GM19328 (cell line): ENCODE results near the gene MAB21L4.

Source experiments
- ATAC-seq: cut with Tn5 transposase; IDR thresholded peaks from one replicate; pipeline ENCODE4 v1.9.1; 2021; ENCODE audit warnings: mild to moderate bottlenecking, moderate library complexity; ENCODE audit not compliant: unreplicated experiment

Gene MAB21L4

GRCh38 chr2:240884745-240885144 is 11.2 kb downstream of the MAB21L4 start:
- no peak for ATAC-seq

GRCh38 chr2:240884221-240884620 is 11.7 kb downstream of the MAB21L4 start:
- ATAC-seq = no peak

GRCh38 chr2:240881913-240882312 is 14.0 kb downstream of the MAB21L4 start:
- ATAC-seq = no peak

- no peak for ATAC-seq
Measured at GRCh38 chr2:240879105-240879504, 16.9 kb downstream of the MAB21L4 start.

- no peak for ATAC-seq
Measured at GRCh38 chr2:240878341-240878936, 17.5 kb downstream of the MAB21L4 start.

GRCh38 chr2:240877460-240878340 is 18.3 kb downstream of the MAB21L4 start:
- no peak for ATAC-seq

- ATAC-seq = no peak
Measured at GRCh38 chr2:240876475-240877251, 19.3 kb downstream of the MAB21L4 start.

GRCh38 chr2:240876035-240876474 is 19.9 kb downstream of the MAB21L4 start:
- no peak for ATAC-seq

- no peak for ATAC-seq
Measured at GRCh38 chr2:240875228-240876034, 20.5 kb downstream of the MAB21L4 start.

GRCh38 chr2:240874715-240875227 is 21.2 kb downstream of the MAB21L4 start:
- no peak for ATAC-seq

GRCh38 chr2:240873805-240874714 is 21.9 kb downstream of the MAB21L4 start:
- ATAC-seq = no peak

- no peak for ATAC-seq
Measured at GRCh38 chr2:240873098-240873788, 22.7 kb downstream of the MAB21L4 start.

GRCh38 chr2:240872317-240873097 is 23.4 kb downstream of the MAB21L4 start:
- ATAC-seq = no peak

- no peak for ATAC-seq
Measured at GRCh38 chr2:240871071-240871958, 24.6 kb downstream of the MAB21L4 start.

GRCh38 chr2:240869956-240870875 is 25.7 kb downstream of the MAB21L4 start:
- no peak for ATAC-seq
